ENCODE measurements around the gene RNF121. TPM values are rescaled to one million over a fixed set of nuclear protein-coding genes. Genes with fewer than 3 reads are reported as not detected.

RNF121 gene
- total and polyA plus RNA-seq, 2 of the 13 experiments (the other 11 are each of a cell fraction or from before 2014, with no cell fraction given): 28.6 to 44.3 TPM

GRCh38 chr11:71947498-71947897 is 18.7 kb downstream of the RNF121 start (continued):
- TF ChIP-seq ZBTB37 (CRISPR knock-in tag; IDR thresholded peaks at IDR 0.05) (peak; percentile 96), KLF15 (CRISPR knock-in tag; IDR thresholded peaks at IDR 0.05; ENCODE audit: borderline replicate concordance) (no peak), HNF4G (IDR thresholded peaks at IDR 0.05; ENCODE audit: borderline replicate concordance, low read depth, low read length) (peak; percentile 78; the same call in 1 of the 2 replicates), HNF4G (CRISPR knock-in tag; IDR thresholded peaks at IDR 0.05; ENCODE audit: borderline replicate concordance, low read depth) (0 out of 2 replicates have a peak, but pooled peaks have one; percentile 33), RBM39 (IDR thresholded peaks at IDR 0.05; ENCODE audit: low read depth, low read length, poor library complexity, severe bottlenecking) (no peak), ZNF160 (CRISPR knock-in tag; IDR thresholded peaks at IDR 0.05) (no peak), ZFAT (CRISPR knock-in tag; conservative IDR thresholded peaks at IDR 0.05) (no peak), MIER3 (CRISPR knock-in tag; IDR thresholded peaks at IDR 0.05; ENCODE audit: borderline replicate concordance) (0 out of 2 replicates have a peak, but pooled peaks have one; percentile 56), ZNF496 (CRISPR knock-in tag; IDR thresholded peaks at IDR 0.05; ENCODE audit: insufficient replicate concordance) (no peak), ZFYVE20 (CRISPR knock-in tag; IDR thresholded peaks at IDR 0.05; ENCODE audit: borderline replicate concordance, low read depth) (no peak), ARHGAP35 (CRISPR knock-in tag; IDR thresholded peaks at IDR 0.05; ENCODE audit: borderline replicate concordance) (no peak), CHD2 (IDR thresholded peaks at IDR 0.05; ENCODE audit: low read depth, low read length) (no peak), ATF2 (CRISPR knock-in tag; IDR thresholded peaks at IDR 0.05) (peak; percentile 92), ZNF639 (CRISPR knock-in tag; conservative IDR thresholded peaks at IDR 0.05) (no peak), KLF13 (CRISPR knock-in tag; IDR thresholded peaks at IDR 0.05) (no peak), ADNP (CRISPR knock-in tag; IDR thresholded peaks at IDR 0.05) (no peak), ARID2 (CRISPR knock-in tag; IDR thresholded peaks at IDR 0.05; ENCODE audit: borderline replicate concordance) (no peak), SMAD3 (CRISPR knock-in tag; IDR thresholded peaks at IDR 0.05) (peak; percentile 69; the same call in 1 of the 2 replicates), GTF2F1 (IDR thresholded peaks at IDR 0.05; ENCODE audit: low read length) (no peak), ZNF33B (CRISPR knock-in tag; IDR thresholded peaks at IDR 0.05) (no peak), ELF4 (CRISPR knock-in tag; IDR thresholded peaks at IDR 0.05; ENCODE audit: borderline replicate concordance) (no peak), CERS6 (CRISPR knock-in tag; IDR thresholded peaks at IDR 0.05) (no peak), RBFOX2 (IDR thresholded peaks at IDR 0.05; ENCODE audit: low read depth, low read length) (no peak), ZBTB7A (CRISPR knock-in tag; IDR thresholded peaks at IDR 0.05) (no peak), MEIS2 (CRISPR knock-in tag; IDR thresholded peaks at IDR 0.05) (peak; percentile 74; the same call in 1 of the 2 replicates), ZNF619 (CRISPR knock-in tag; IDR thresholded peaks at IDR 0.05) (no peak), ZNF576 (CRISPR knock-in tag; IDR thresholded peaks at IDR 0.05) (no peak)

Data from HepG2 (cell line).